ENCODE results near the gene SNTA1.
A peak's percentile ranks its signal among the peaks of the same experiment; 100 is the strongest.
"Not testable (repeated sequence)": the region's sequence is repeated elsewhere in the genome, so short reads cannot be mapped to it uniquely, and the experiment has no call there.

SNTA1 gene

GRCh38 chr20:33465481-33466302, 22.1 kb upstream of the SNTA1 start:
- no peak for DNase-seq

GRCh38 chr20:33464759-33465158, 21.2 kb upstream of the SNTA1 start:
- not testable (repeated sequence) for DNase-seq

DNA sequence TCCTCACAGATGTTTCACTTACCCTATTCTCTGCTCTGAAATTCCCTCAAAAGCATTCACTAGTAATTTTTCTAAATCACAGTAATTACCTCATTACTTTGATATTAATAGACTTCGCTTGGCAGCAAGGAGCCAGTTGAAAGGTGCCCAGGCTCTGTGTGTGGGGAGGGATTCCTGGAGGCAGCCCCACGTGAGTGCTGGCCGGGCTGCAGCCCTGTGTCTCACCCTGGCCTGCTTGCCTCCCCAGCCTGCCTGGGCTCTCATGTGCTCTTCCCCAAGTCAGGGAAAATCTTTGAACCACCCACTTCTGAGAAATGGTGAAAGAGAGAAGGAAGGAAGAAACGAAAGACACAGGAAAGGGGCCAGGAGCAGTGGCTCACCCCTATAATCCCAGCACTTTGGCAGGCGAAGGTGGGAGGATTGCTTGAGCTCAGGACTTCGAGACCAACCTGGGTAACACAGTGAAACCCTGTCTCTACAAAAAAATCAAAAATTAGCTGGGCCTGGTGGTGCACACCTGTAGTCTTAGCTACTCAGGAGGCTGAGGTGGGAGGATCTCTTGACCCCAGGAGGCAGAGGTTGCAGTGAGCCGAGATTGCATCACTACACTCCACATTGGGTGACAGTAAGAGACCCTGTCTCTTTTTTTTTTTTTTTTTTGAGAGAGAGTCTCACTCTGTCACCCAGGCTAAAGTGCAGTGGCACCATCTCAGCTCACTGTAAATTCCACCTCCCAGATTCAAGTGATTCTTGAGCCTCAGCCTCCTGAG, 20.0 kb upstream of the SNTA1 start:
- DNase-seq, result no peak

GRCh38 chr20:33460711-33461110, 17.1 kb upstream of the SNTA1 start:
- no peak for DNase-seq

- DNase-seq, result no peak
These were observed 16.0 kb upstream of the SNTA1 start for GRCh38 chr20:33459599-33459998.

- peak; percentile 62 for DNase-seq
These were observed 13.5 kb upstream of the SNTA1 start for GRCh38 chr20:33456916-33457642.

DNA sequence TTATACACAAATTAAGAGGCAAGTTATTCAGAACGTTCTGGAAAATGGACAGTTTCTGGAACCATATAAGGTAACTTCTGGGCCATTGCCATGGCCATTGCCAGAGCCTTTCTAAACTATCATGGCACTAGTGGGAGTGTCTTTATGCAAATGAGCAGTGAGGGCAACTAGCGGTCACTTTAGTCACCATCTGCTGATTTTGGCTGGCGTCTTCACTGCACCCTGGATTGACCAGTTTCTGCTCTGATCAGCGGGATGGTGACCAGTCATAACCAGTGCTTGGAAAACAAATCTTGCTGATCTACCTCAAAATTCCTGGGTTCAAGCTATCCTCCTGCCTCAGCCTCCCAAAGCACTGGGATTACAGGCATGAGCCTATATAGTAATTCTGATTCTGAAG, 7.3 kb upstream of the SNTA1 start:
- peak; percentile 18 for DNase-seq

GRCh38 chr20:33445881-33446625, 2.5 kb upstream of the SNTA1 start:
- no peak for DNase-seq

GRCh38 chr20:33444797-33445560, 1.4 kb upstream of the SNTA1 start:
- DNase-seq, result no peak

DNA sequence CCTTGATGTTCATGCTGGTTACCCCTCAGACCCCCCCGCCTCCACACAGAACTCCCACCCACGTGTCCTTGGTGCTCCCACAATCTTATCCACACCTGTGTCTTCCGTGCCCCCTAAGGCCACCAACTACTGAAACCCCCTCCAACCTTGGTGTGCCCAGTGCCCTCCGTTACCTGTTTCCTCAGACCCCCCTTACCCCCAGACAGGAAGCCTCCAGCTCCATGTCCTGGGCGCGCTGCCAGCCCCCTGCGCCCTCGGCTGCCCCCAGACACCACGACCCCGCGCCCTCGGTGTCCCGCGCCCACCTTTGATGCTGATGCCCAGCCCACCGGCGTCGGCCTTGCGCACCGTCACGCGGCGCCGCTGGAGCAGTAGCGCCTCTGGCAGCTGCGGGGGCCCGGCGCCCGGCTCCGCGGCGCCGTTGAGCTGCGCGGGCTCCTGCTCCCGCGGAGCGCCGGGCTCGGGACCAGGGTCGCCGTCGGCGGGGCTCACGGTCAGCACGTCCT, 504 bp downstream of the SNTA1 start:
- DNase-seq, result no peak

- no peak for DNase-seq
These were observed 1.2 kb downstream of the SNTA1 start for GRCh38 chr20:33442136-33443005.

- no peak for DNase-seq
These were observed 2.2 kb downstream of the SNTA1 start for GRCh38 chr20:33441142-33441955.

- not testable (repeated sequence) for DNase-seq
These were observed 3.0 kb downstream of the SNTA1 start for GRCh38 chr20:33440562-33440961.

- no peak for DNase-seq
These were observed 5.1 kb downstream of the SNTA1 start for GRCh38 chr20:33438481-33438880.

GRCh38 chr20:33437141-33437911, 6.2 kb downstream of the SNTA1 start:
- DNase-seq, result peak; percentile 84

GRCh38 chr20:33434434-33434833, 9.1 kb downstream of the SNTA1 start:
- peak; percentile 30 for DNase-seq

DNA sequence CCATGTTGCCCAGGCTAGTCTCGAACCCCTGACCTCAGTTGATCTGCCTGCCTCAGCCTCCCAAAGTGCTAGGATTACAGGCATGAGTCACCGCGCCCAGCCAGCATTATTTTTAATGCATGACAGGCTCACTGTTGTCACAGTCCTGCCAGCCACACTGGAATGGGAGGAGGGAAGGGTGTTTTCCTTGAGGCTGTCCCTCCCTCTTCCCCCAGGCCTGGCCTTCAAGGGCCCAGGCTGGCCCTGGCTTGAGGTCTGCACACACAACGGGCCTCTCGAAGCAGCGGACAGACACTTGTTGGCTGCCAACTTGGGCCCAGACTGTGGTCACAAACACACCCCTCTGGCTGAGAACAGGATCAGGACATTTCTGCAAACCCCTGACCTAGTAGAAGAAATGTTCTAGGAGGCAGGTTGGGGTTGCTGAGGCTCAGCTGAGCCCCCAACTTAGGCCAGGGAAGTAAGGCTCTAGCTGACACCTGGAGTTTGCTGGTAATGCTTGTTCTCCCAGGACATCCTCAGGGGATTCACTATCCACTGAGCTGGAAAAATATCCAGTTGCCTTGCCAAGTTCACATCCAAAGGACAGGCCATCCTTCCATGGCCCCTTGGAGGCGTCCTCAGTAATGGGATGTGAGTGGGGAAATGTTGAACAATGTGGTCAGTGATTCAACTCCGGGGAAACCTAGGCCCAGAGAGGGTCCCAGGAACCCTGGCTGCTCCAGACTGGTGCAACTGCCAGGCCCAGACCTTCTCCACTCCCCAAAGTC, 9.9 kb downstream of the SNTA1 start:
- peak; percentile 70 for DNase-seq

Data from fibroblast of skin of back (primary cell).